ENCODE data around the gene VPS16. TPM values are rescaled to one million over a fixed set of nuclear protein-coding genes. Genes with fewer than 3 reads are reported as not detected.
A peak's percentile ranks its signal among the peaks of the same experiment; 100 is the strongest.

Gene VPS16
- total RNA-seq, 1 experiment from 2014 or later = 38.1 TPM

DNA sequence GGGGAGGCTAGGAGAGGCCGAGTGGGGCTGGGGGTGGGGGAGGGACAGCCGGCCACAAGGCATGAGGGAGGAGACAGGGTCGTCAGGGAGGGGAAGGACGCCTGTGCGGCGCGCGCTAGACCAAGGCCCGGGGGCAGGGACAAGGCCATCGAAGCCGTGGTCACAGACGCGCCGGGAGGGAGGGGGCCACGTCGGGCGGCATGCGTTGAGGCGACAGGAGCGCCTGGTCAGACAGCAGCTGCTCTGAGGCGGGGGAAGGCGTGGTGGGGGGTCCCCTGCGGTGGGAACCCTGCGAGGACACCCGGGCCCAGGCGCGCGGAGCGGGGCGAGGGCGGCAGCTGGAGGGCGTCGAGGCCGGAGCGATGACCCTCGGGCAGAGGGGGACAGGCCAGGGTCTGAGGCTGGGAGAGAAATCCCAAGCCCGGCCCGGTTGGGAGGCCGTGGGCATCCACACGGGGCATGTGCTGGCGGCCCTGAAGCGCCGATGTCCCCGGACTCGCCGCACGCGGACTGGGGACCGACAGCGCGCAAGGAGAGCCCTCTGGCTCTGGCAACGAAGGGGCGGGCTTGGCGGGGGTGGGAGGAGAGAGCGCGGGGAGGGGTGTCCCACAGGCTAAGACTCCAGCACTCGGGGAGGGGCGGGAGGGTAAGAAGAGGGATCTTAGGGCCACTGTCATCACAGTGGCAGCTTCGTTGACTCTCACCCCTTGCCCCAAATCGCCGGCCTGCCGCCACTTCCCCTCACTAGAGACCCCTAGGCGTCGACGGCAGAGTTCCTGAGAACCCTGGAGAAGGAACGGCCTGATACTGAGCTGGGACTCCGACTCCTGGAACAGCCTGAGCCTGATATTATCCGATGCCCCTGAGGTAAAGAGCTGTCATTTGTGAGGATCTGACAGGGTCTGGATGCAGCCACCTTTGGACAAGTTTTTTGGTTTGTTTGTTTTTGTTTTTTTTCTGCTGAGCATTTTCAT, 19.4 kb upstream of the VPS16 start:
- TF ChIP-seq EGR1 (IDR thresholded peaks at IDR 0.05; ENCODE audit: low read depth) (no peak), CEBPB (IDR thresholded peaks at IDR 0.05; ENCODE audit: low read depth) (no peak), YY1 (IDR thresholded peaks at IDR 0.05; ENCODE audit: extremely low read depth, insufficient replicate concordance, low read depth, low read length) (no peak), POLR2AphosphoS5 (IDR thresholded peaks at IDR 0.05; ENCODE audit: low read depth, low read length) (no peak), TCF7L2 (IDR thresholded peaks at IDR 0.05; ENCODE audit: borderline replicate concordance, extremely low read depth, insufficient read depth, insufficient read length) (no peak)
- intact Hi-C loops (cut with micrococcal nuclease) = no loop called here
- no peak overlapping the region for H2AFZ ChIP-seq (ENCODE audit: low read depth, low read length, poor library complexity, severe bottlenecking)
- ChIA-PET POLR2A (no interaction called here), RAD21 (ENCODE audit: low non-redundant PET in 1 of 2, low total read pairs in 2 of 2, uncharacterized antibody in 2 of 2, unreplicated experiment in 2 of 2) (no interaction called here), CTCF (no interaction called here)
- H3K9ac ChIP-seq (ENCODE audit: low read length) = no peak overlapping the region
- no peak overlapping the region for H3K4me2 ChIP-seq (ENCODE audit: low read length)
- no peak for ATAC-seq
- H3K9me2 ChIP-seq (ENCODE audit: insufficient read depth) = no peaks in the 10 kb centered on the region
- BruUV-seq (replicated peaks) = no TSS peak
- no peaks in the 10 kb centered on the region for H3K9me3 ChIP-seq (ENCODE audit: control insufficient read depth in 1 of 2, insufficient read depth in 1 of 2, low read depth in 1 of 2, low read length in 2 of 2)
- no peak overlapping the region for H3K4me3 ChIP-seq (replicated peaks in 1 of 2; ENCODE audit: low read depth in 1 of 2, low read length in 2 of 2)
- no peaks in the 10 kb centered on the region for H3K36me3 ChIP-seq (ENCODE audit: control insufficient read depth in 1 of 2, insufficient read depth in 2 of 2, low read length in 2 of 2)
- DNase-seq (ENCODE audit: low read depth, low spot score) = no peak
- H3K27me3 ChIP-seq (ENCODE audit: insufficient read depth, low read length) = peaks cover 3% of the 10 kb centered on the region; the same call in 1 of the 2 replicates
- H3K79me2 ChIP-seq (ENCODE audit: insufficient read depth, low read length) = no peaks in the 10 kb centered on the region
- H4K20me1 ChIP-seq (ENCODE audit: insufficient read depth) = no peaks in the 10 kb centered on the region
- no peak overlapping the region for H3K27ac ChIP-seq (ENCODE audit: low read depth, low read length)
- peaks cover 3 to 7% of the 10 kb centered on the region in 2 experiments; a peak in 3 of 4 replicates for H3K4me1 ChIP-seq (ENCODE audit: control insufficient read depth in 1 of 2, insufficient read depth in 2 of 2, low read length in 2 of 2)

DNA sequence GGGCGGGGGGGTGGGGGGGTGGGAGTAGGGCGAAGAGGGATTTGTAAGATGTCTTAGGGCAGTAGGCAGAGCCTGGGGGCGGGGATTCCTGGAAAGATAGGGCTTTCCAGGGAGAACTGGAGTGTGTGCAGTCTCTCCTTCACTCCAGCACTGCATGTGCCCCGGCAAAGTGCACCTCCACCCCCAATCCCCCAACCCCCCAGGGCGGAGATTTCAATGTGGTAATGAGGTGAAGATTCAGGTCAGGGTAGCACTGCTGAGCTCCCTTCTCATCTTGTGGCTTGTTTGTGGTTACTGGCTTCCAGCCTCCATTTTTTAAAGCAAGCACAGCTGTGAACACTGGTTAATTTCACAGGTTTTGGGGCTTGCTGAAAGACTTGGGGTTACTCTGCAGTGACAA, 18.5 kb upstream of the VPS16 start:
- BruUV-seq (replicated peaks) = no TSS peak
- H3K27me3 ChIP-seq (ENCODE audit: insufficient read depth, low read length) = peaks cover 6% of the 10 kb centered on the region; the same call in 1 of the 2 replicates
- TF ChIP-seq CBX3 (IDR thresholded peaks at IDR 0.05; ENCODE audit: low read depth) = no peak
- TF ChIP-seq EZH2phosphoT487 (IDR thresholded peaks at IDR 0.05; ENCODE audit: borderline replicate concordance) = no peak
- TF ChIP-seq ZNF274 (IDR thresholded peaks at IDR 0.05; ENCODE audit: low read depth, low read length) = no peak
- TF ChIP-seq SP1 (IDR thresholded peaks at IDR 0.05; ENCODE audit: low read depth) = no peak
- no peak for TF ChIP-seq ZFX (IDR thresholded peaks at IDR 0.05)
- no peak for TF ChIP-seq POLR2AphosphoS5 (IDR thresholded peaks at IDR 0.05; ENCODE audit: low read depth, low read length)
- no peak for TF ChIP-seq RAD21 (IDR thresholded peaks at IDR 0.05; ENCODE audit: low read depth)
- no peak for TF ChIP-seq EZH2 (IDR thresholded peaks at IDR 0.05)
- no peak for TF ChIP-seq ELF1 (IDR thresholded peaks at IDR 0.05; ENCODE audit: borderline replicate concordance, low read depth)
- TF ChIP-seq TCF7L2 (IDR thresholded peaks at IDR 0.05; ENCODE audit: borderline replicate concordance, extremely low read depth, insufficient read depth, insufficient read length) = no peak
- TF ChIP-seq, protein P1, sequence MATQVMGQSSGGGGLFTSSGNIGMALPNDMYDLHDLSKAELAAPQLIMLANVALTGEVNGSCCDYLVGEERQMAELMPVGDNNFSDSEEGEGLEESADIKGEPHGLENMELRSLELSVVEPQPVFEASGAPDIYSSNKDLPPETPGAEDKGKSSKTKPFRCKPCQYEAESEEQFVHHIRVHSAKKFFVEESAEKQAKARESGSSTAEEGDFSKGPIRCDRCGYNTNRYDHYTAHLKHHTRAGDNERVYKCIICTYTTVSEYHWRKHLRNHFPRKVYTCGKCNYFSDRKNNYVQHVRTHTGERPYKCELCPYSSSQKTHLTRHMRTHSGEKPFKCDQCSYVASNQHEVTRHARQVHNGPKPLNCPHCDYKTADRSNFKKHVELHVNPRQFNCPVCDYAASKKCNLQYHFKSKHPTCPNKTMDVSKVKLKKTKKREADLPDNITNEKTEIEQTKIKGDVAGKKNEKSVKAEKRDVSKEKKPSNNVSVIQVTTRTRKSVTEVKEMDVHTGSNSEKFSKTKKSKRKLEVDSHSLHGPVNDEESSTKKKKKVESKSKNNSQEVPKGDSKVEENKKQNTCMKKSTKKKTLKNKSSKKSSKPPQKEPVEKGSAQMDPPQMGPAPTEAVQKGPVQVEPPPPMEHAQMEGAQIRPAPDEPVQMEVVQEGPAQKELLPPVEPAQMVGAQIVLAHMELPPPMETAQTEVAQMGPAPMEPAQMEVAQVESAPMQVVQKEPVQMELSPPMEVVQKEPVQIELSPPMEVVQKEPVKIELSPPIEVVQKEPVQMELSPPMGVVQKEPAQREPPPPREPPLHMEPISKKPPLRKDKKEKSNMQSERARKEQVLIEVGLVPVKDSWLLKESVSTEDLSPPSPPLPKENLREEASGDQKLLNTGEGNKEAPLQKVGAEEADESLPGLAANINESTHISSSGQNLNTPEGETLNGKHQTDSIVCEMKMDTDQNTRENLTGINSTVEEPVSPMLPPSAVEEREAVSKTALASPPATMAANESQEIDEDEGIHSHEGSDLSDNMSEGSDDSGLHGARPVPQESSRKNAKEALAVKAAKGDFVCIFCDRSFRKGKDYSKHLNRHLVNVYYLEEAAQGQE (IDR thresholded peaks at IDR 0.05; ENCODE audit: low read depth) = no peak
- no peak for TF ChIP-seq JUND (IDR thresholded peaks at IDR 0.05)

More for the DNA sequence above, 18.5 kb upstream of the VPS16 start:
- peaks cover 3 to 4% of the 10 kb centered on the region in 2 experiments; a peak in 3 of 4 replicates for H3K4me1 ChIP-seq (ENCODE audit: control insufficient read depth in 1 of 2, insufficient read depth in 2 of 2, low read length in 2 of 2)
- DNase-seq (ENCODE audit: low read depth, low spot score) = no peak
- H3K79me2 ChIP-seq (ENCODE audit: insufficient read depth, low read length) = no peaks in the 10 kb centered on the region
- ATAC-seq = peak; percentile 42; the same call in 1 of the 2 replicates
- peak overlapping the region; percentile 68 for H3K4me2 ChIP-seq (ENCODE audit: low read length)
- no peak overlapping the region for H3K27ac ChIP-seq (ENCODE audit: low read depth, low read length)
- no peaks in the 10 kb centered on the region for H4K20me1 ChIP-seq (ENCODE audit: insufficient read depth)
- H3K9ac ChIP-seq (ENCODE audit: low read length) = no peak overlapping the region
- CTCF ChIA-PET = no interaction called here
- no peaks in the 10 kb centered on the region for H3K9me3 ChIP-seq (ENCODE audit: control insufficient read depth in 1 of 2, insufficient read depth in 1 of 2, low read depth in 1 of 2, low read length in 2 of 2)
- H3K4me3 ChIP-seq (replicated peaks in 1 of 2; ENCODE audit: low read depth in 1 of 2, low read length in 2 of 2) = peak overlapping the region; percentile 26 to 44
- H3K9me2 ChIP-seq (ENCODE audit: insufficient read depth) = no peaks in the 10 kb centered on the region
- RAD21 ChIA-PET (ENCODE audit: low non-redundant PET in 1 of 2, low total read pairs in 2 of 2, uncharacterized antibody in 2 of 2, unreplicated experiment in 2 of 2) = no interaction called here
- no peaks in the 10 kb centered on the region for H3K36me3 ChIP-seq (ENCODE audit: control insufficient read depth in 1 of 2, insufficient read depth in 2 of 2, low read length in 2 of 2)
- peak overlapping the region; percentile 68 for H2AFZ ChIP-seq (ENCODE audit: low read depth, low read length, poor library complexity, severe bottlenecking)
- POLR2A ChIA-PET = no interaction called here
- intact Hi-C loops (cut with micrococcal nuclease) = no loop called here
